Measurements from ENCODE around the gene FSHR.

The FSHR gene, protein sequence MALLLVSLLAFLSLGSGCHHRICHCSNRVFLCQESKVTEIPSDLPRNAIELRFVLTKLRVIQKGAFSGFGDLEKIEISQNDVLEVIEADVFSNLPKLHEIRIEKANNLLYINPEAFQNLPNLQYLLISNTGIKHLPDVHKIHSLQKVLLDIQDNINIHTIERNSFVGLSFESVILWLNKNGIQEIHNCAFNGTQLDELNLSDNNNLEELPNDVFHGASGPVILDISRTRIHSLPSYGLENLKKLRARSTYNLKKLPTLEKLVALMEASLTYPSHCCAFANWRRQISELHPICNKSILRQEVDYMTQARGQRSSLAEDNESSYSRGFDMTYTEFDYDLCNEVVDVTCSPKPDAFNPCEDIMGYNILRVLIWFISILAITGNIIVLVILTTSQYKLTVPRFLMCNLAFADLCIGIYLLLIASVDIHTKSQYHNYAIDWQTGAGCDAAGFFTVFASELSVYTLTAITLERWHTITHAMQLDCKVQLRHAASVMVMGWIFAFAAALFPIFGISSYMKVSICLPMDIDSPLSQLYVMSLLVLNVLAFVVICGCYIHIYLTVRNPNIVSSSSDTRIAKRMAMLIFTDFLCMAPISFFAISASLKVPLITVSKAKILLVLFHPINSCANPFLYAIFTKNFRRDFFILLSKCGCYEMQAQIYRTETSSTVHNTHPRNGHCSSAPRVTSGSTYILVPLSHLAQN

DNA sequence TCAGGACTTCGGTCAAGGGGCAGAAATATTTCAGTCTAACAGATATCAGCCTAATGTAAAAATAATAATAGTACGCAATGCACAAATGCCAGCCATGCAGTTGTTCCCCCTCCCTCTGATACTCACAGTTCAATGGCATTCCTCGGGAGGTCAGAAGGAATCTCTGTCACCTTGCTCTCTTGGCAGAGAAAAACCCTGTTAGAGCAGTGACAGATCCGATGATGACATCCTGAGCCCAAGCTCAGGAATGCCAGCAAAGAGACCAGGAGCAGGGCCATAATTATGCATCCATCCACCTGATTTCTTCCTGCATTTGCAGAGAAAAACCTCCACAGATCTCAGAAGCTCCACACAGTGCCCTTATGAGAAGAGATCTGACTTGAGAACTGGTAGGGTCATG lies at the start of gene FSHR:
Gene FSHR, minus strand, starts transcription at position 376 of the 400 bp plus-strand sequence. Its CDS starts 98 bp downstream, at position 278.
- no peak for DNase-seq (ENCODE audit: low read depth)

DNA sequence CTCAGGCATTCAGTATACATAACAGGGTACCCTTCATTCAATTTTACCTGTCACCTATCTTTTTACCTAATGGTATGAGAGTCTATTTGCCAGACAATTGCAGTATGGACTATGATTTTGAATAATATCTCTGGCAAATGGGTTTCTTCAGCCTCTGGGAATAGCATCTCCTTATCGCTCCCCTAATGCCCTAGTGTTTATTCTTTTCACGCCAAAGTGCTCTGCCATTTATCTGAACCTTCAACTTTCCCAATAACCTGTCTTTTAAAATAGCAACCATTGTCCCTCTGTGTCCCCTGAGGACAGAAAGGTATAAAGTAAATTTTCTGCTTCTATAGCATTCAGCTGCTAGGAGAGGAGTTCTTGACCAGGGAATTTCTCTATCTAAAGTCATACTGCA lies 45.0 kb upstream of the FSHR start:
- DNase-seq (ENCODE audit: low read depth): no peak

DNA sequence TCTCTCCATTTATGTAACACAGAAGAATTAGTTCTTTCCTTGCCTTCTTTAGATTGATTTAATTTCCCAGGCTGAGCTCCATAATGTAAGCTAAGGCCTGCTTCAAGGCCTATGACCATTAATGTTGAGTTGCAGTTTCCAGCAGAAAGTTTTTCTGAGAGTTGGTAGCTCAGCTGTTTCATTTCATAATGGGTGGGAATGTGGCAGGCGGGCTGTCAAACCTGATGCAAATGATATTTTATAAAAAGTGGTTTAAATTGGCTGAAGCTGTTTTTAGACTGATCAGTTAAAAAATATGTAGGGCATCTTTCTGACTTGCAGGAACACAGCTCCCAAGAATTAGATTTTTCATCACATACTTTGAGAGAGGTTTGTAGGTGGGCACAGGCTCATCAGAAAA lies 40.4 kb upstream of the FSHR start:
- DNase-seq (ENCODE audit: low read depth): no peak

DNA sequence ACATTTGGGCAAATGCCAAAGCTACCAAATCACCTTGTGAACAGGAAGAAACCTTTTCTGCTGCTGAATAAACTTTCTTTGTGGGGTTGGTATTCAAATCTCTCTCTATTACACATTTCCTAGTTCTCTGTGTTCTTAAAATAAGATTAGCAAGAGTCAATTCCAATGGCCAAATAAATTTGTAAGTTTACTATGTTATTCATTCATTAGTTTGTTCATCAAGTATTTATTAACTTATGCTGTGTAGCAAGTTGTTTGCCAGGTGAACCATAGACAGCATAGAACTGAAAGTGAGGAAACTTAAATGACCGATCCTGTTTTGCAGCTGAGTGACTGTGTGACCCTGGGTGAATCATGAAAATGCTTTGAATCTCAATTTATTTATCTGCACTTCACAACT lies 37.7 kb upstream of the FSHR start:
- DNase-seq (ENCODE audit: low read depth): no peak

DNA sequence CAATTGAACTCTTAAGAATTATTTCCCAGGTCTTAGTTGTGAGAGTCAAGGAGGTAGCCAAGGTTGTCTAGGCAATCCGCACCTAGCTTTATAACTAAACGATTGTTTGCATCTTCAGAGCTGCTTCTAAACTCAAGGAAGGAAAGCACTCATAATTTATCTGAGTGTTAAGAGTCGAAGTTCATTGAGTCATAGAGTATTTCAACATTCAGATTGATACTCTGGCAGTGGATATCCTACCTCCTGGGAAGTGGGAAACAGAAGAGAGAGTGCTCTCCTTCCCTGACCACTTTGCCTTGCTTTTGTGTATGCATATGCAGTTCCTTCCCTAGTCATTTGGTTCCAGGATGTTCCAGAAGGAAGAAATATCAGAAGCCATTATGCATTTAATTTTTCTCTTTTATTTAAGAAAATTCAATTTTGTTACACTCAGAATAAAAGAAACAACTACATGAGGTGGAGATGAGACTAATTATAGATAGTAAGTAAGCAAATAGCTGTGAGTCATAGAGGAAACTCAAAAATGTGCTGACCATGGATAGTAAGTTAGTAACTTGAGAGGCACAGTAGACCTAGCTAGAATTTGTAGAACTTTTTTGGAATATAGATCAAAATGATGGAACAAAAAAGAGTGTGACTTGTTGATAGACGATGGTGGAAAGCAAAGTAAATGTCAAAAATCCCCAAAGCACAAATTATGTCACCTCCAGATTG lies 35.4 kb upstream of the FSHR start:
- DNase-seq (ENCODE audit: low read depth): no peak

DNA sequence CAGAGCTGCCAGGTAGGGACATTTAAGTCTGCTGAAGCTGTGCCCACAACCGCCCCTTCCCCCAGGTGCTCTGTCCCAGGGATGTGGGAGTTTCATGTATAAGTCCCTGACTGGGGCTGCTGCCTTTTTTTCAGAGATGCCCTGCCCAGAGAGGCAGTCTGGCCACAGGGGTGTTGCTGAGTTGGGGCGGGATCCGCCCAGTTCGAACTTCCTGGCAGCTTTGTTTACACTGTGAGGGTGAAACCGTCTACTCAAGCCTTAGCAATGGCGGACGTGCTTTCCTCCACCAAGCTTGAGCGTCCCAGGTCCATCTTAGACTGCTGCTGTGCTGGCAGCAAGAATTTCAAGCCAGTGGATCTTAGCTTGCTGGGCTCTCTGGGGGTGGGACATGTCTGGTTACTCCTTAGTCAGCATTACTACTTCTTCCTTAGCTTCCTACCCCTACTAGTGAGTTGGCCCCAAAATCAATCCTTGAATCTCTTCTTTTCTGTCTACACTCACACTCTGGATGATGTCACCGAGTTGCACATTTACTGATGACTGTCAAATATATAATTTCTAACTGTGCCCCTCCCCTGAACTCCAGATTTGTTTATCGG lies 31.8 kb upstream of the FSHR start:
- no peak for DNase-seq (ENCODE audit: low read depth)

DNA sequence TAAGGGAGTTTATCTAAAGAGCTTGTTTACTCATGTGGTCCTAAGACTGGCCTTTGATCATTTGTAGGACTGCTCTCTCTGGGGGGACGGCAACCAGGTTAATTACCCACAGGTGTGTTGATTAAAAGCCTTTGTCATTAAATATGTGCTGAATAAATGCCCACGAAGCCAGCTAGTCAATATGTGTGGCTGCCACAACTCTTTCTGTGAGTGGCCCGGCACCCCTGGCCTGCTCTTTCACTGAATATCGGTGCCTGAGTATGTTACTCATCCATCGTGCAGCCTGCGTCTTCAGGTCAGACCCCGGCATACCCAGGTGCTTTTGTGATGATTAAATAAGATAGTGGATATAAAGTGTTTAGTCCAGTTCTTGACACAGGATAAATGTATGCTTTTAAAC lies 24.3 kb upstream of the FSHR start:
- DNase-seq (ENCODE audit: low read depth): no peak

DNA sequence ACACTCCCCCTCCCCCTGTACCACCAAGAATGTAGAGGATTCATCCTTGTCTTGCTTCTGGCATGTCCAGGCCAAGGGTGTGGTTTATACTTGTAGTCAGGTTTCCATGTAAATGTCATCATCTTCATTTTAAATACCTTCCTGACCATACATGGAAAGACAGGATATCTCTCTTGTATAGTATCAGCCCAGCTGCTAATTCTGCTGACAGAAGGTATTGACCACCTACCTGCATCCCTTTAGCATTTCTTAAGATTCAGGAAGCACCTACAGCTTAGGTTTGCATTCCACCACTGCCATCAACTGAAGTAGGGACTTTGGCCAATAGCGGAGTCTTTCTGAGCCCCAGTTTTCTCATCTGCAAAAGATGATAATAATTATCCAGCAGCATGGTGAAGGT lies 22.9 kb upstream of the FSHR start:
- DNase-seq (ENCODE audit: low read depth): no peak

DNA sequence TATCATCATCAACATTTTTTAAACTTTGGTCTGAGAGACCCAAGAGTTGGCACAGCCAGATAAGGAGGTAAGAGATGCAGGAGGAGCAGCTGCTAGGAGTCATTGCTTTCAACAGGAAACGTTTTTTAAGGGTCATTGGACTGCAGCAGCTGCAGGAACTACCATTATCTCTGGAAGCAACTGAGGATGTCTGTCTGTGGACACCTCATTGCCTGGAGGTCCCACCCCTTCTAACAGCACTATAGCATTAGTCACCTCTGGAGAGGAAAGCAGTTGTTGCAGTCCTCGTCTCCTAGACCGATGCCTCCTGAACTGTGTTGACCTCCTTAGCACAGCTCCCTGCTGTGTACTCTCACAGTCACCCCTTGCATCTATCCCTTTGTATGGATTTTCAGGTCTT lies 21.5 kb upstream of the FSHR start:
- no peak for DNase-seq (ENCODE audit: low read depth)

DNA sequence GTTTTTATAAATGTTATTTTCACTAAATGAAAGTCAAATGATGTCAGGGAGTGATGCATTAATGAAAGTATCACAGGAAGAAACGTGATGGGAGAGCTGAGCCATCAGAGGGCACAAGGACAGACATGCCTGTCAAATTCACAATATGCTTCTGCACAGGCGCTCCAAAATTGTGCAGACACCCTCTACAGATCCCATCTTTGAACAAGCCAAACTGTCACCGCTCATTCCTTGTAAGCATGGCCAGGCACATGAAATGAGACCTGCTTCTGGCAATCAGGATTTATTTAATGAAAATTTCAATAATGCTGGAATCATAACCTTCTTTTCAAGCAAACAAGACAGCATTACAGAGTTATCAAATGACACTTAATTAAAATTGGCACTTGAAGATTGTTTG lies 20.4 kb upstream of the FSHR start:
- DNase-seq (ENCODE audit: low read depth): no peak

DNA sequence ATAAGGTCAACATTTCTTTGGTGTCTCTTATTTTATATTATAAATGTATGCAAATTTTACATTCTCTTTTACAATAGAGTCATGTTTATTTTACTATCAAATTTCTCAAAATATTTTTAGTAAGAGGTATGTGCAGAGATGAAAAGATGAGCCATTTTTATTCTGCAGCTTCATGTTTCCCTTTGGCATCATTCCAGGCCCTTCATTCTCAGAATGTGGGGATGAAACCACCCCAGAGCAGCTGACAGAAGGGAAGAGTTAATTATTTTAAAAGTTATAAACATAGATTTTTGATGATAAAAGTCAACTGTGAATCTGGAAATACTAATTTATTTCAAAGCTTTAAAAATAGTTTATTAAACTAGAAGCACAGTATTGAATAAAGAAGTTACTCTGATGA lies 12.8 kb upstream of the FSHR start:
- DNase-seq (ENCODE audit: low read depth): no peak

DNA sequence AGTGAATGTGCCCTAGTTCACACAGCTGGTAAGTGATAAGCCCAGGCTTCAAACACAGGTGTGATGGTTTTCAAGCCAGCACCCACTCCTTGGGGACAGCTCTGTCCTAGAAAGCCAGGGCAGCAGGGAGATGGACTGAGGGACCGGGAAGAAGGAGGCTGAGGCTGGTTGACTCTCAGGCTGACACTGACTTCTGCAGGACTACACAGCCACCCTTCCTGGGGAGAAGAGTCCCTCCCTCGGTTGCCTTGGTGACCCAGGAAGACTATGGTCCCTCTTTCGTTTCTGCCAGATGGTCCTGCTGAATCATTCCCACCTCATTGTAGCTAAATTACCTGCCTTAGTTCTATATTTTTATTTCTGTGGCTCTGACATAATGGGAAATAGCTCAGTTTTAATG lies 11.3 kb upstream of the FSHR start:
- DNase-seq (ENCODE audit: low read depth): no peak

DNA sequence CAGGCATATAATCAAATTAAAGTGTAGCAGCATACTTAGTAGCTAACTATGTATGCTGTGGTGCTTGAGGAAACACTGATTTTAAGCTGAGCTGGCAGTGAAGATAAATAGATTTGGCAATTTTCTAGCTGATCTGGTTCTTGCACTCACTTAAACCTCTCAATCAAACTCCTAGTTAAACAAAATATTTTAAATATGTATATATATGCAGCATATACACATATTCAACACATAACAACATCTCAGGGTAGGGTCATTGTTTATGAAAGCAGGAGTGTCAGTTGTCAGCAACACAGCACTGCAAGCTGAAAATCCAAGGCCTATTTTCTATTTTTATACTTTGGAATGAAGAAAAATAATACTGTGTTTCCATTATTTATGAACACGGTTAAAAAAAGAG lies 10.4 kb upstream of the FSHR start:
- no peak for DNase-seq (ENCODE audit: low read depth)

DNA sequence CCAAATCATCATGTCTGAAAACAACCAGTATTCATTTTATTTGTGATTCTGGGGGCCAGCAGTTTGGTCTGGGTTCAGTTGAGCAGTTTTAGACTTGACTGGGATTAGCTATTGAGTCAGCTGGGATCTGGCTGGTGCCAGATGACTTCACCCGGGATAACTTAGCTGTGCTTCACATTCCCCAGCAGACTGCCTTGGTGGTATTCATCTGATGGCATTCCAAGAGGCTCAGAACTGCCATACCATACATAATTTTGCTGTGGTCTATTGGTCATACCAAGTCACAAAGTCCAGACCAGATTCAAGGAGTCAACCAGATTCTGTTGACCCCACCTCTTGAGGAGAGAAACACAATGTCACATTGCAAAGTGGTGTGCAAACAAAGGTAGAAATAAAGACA lies 7.8 kb upstream of the FSHR start:
- DNase-seq (ENCODE audit: low read depth): no peak

DNA sequence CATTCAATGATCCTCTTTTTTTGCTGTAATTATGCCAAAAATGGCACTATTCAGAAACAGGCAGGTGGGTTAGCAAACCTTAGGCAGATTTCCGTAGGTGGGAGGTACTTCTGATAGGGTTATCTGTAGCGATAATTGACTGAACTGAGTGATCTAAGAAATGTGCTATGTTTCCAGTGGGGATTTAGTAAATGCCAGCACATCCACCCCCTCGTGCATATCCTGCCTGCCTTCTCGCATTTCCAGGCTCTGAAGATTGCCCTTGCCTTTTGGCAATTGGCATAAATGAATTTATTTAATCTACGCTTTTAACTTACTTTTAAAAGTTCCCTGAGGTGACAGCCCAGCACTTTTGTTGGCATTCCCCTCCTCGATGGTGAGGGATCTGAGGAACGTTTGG lies 576 bp upstream of the FSHR start:
- DNase-seq (ENCODE audit: low read depth): no peak

DNA sequence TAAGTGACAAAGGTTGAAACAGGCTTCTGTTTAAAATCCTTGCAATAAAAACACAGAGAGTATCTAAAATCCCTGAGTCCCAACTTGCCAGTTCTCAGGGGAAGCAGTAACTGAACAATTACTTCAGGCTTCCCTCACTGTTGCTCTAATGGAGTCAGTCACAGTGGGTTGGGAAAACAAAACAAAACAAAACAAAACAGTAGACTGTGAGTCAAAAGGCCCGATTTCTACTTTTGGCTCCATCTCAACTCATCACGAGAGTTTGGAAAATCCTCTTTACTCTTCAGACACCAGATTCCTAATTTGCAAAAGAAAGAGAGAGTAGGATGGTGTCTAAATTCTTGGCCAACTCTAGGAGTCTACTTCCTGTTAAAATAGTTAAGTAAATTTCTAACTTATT lies 1.1 kb downstream of the FSHR start:
- no peak for DNase-seq (ENCODE audit: low read depth)

DNA sequence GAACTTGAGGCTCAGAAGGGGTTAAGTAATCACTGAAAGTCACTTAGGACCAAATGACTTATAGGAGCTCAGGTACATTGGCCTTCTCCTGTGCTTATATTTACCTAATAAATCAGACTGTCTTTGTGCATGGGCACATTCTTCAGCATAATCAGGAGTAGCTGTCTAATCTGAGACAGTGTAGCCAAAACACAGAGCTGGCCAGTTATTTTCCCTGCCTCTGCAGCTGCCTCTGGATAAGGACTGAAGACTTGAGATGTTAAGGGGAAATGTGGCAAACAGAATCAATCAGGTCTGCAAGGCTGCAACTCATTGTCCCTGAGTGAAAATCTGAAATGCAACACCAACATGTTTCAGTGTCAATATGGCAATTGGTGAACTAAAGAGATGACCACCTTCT lies 1.5 kb downstream of the FSHR start:
- no peak for DNase-seq (ENCODE audit: low read depth)

DNA sequence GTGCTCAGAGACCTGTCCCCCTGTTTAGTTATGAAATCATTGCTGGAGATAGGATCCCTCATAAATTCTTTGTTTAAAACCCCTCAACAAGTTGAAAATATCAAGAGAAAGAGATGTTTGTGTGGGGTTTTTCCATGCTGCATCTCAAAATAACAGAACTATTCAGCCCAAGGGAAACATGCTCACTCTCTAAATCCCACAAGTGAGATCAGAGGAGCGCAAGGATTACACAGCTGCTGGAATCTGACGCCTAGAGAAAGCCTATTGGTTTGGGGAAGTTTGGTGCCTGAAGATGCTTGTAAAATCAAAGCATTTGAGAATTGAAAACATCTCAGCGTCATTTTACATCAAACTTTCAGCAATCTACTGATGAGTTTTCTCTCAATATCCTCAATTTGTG lies 7.9 kb downstream of the FSHR start:
- DNase-seq (ENCODE audit: low read depth): no peak

DNA sequence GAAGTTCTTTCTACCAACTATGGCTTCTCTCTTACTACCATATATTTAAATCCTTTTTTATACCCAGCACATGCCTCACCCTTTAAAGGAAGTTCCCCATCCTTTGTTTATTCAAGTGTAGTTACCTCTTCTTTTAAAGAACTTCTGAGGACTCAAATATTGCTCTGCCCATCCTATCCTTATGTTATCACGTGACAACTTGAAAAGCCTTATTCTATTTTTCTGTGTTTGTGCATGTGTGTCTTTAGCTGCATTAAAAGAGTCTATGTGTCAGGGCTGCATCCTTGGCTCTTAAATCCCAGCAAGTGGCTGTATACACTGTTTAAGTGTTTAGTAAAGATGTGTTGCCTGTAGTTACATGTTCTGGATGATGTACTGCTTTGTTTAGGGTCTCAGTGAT lies 22.5 kb downstream of the FSHR start:
- no peak for DNase-seq (ENCODE audit: low read depth)

DNA sequence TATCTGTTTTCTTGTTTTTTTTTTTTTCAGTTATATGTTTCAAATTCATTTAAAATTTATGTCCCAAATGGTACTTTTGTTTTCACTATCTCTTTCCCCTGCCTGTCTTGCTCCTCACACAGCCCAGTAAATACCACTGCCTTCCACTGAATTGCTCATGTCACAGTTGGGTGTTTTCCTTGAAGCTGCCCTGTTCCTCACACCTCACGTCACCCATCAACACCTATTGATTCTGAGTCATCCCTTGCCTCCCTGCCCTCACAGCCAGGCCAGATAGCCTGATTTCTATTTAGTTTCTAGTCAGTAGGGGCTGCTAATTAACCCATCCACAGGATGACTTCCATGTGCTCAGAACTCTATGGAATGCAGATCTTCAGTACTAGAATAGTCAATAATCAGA lies 25.3 kb downstream of the FSHR start:
- no peak for DNase-seq (ENCODE audit: low read depth)

DNA sequence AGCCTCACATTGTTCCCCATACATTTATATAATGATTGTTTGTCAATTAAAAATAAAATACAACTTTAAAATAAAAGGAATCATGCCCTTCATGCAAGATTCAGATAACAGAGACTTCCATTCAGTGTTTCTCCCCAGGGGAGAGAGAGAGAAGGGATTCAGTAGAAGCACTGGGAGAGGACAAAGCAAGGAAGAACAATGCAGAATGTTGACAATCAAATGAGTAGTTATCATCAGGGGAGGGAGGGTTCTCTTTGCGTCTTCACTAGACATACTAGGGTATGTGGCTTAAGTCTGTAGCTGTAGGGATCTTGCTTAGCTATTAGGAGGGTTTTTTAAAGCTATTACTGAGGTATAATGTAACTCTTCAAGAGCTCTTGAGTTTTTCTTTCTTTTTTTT lies 30.7 kb downstream of the FSHR start:
- no peak for DNase-seq (ENCODE audit: low read depth)

DNA sequence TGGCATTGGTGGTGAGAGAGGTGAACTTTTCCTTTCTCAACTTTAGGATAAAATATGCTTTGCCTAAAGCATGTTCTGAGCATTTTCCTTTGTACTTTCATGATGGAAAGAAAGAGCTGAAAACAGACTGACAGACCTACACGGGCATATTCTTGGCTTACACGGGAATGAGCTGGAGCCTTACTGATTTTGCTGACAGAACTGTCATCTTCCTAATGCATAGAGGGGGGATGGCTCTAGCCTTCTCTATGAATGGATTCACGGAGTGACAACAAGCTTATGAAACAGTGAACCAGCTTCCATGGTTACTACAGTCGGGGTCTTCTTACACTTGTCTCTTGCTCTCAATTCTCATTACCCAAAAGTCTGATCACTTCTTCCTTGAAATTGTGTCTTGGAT lies 32.2 kb downstream of the FSHR start:
- no peak for DNase-seq (ENCODE audit: low read depth)

DNA sequence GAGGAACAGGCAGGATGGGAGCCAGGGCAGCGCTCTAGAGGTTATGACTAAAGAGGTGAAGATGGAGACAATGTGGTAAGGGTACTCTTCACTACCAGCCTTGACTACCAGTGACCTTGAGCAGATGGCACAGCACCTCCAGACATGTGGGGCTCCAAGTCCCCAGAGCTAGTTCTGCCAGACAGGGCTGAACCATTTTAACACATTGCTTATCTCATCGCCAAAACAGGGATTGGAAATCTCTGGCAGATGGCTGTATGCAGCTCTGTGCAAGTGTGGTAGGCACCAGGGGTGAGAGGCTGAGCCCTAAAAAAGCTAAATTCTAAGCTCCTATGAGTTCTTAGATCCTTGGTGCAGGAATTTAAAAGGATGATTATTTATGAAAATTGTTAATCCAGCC lies 41.3 kb downstream of the FSHR start:
- no peak for DNase-seq (ENCODE audit: low read depth)
